Midbrain (tissue), 1 donor: ENCODE measurements around the gene BRICD5.
A peak's percentile ranks its signal among the peaks of the same experiment; 100 is the strongest.
"Not testable (repeated sequence)": the region's sequence is repeated elsewhere in the genome, so short reads cannot be mapped to it uniquely, and the experiment has no call there.

Experiments
- DNase-seq: peaks from one replicate; lab custom pipeline; 2025; lab: John Stamatoyannopoulos, UW

BRICD5 gene

GRCh38 chr16:2210386-2211365, at the start of gene BRICD5:
TSS of gene BRICD5 (minus strand) at chr16:2210863. CDS start at chr16:2210833, 30 bp downstream.
- DNase-seq: no peak

GRCh38 chr16:2260250-2260649, 49.6 kb upstream of the BRICD5 start:
- DNase-seq: no peak

- DNase-seq: not testable (repeated sequence)
These were observed 47.9 kb upstream of the BRICD5 start for GRCh38 chr16:2258530-2258929.

DNA sequence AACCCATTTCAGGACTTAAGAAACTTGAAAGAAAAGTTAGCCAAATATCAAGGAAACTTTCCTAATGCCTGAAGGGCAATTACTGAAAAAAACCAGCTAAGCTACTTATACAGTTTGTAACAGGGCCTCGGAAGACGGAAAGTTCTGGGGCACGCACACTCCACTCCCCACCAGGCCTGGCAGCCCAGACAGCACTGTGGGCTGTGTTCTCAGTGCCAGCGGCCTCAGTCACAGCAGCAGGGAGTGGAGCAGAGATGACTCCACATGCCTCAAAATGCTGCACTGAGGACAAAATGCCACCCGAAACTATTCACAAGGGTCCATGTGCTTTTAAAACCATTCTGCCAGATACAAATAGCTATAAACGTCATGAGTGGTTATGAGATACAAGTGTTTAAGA, 47.1 kb upstream of the BRICD5 start:
- DNase-seq: no peak

- DNase-seq: no peak
These were observed 46.0 kb upstream of the BRICD5 start for GRCh38 chr16:2256531-2257140.

DNA sequence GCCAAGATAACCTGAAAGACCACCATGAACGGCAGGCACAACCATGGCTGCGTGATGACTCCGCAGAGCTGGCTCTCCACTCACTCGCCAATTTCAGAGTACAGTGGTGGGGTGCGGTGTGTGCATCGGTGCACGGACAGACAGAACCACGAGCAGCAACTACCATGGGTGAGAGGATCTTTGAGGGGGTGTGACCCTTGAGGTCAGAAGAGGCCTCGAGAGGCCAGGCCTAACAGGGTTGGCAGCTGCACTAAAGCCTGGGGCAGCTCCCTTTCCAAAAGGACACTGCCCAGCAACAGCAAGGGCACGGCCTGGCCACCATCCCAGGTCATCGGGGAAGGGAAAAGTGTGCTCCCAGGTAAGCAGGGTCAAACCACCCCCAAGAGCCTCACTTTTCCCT, 42.6 kb upstream of the BRICD5 start:
- no peak for DNase-seq

- no peak for DNase-seq
These were observed 42.1 kb upstream of the BRICD5 start for GRCh38 chr16:2252806-2253148.

DNA sequence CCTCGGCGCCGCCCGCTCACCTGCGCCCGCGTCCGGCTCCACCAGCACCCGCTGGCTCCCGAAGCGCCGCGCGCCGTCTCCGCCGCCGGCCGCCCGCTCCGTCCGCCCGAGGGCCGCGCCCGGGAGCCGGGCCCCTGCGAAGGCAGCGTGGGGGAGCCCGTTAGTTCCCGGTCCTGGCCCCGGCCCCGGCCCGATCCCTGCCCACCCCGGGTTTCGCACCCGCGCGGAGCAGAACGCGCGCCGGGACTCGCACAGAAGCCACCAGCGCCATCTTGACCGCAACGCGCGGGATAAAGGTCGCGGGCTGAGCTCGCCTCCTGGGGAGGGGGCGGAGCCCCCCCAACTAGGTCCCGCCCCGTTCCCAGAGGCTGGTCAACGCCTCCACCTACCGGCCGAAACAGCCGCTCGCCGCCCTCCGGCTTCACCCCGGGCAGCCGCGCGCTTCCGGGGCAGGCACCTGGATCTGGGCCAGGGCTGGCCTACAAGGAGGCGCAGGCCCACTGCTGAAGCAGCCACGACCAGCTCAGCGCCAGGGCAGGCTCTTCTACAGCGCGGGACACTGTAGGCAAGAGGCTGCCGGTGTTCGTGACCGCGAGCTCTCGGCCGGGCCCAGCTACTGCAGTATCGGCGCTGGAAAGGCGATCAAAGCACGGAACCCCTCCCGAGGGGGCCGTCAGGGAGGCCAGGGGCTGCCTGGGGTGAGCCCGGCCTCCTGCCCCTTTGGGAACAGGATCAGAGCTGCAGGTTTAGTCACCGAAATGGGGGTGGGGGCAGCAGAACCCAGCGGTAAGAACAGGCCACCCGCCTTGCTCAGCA, 40.8 kb upstream of the BRICD5 start, which contains the start of gene ECI1:
Gene ECI1 (minus strand): TSS at position 292 of the 816 bp plus-strand sequence. CDS start 21 bp downstream, at position 271.
- peak; percentile 96 for DNase-seq

DNA sequence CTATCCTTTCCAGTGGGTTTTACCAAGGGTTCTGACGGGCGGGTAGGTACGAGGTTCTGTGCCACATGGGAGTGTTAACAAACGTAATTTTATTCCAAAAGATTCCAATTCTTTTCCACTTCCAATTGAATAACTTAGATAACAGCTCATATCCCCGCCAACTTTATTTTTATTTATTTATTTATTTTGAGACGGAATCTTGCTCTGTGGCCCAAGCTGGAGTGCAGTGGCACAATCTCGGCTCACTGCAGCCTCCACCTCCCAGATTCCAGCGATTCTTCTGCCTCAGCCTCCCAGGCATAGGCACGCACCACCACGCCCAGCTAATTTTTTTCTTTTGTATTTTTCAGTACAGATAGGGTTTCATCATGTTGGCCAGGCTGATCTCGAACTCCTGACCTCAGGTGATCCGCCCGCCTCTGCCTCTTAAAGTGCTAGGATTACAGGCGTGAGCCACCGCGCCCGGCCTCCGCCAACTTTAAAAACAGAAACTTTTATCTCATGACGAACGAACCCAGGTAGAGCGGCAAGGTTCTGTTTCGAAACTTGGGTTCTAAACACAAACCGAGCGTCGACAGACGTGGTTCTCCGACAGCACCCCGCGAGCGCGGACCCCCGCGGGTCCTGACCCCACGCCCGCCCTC, 40.1 kb upstream of the BRICD5 start:
- no peak for DNase-seq

DNA sequence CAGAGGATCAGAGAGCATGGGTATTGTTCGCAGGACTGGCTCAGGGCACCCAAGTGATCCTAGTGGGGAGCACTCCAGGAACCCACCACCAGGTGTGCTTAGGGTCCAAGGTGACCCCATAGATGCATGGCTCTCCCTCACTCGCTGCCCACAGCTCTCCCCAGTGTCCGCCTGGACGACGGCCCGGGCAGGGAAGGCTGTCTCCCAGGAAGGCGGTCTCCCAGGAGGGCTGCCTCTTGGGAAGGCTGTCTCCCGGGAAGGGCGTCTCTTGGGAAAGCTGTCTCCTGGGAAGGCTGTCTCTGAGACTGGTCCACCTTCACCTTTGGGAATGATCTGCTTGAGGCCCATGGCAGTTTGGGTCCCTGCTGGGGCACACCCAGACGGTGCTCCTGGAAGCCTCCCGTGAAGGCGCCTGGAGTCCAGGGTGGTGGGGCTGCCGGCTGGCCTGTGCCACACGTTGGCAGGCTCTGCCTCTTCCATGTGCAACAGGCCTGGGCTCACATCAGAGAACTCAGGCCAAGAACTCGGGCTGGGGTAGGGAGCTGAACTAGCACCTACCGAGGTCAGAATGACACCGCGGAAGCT, 35.7 kb upstream of the BRICD5 start:
- DNase-seq: no peak

DNA sequence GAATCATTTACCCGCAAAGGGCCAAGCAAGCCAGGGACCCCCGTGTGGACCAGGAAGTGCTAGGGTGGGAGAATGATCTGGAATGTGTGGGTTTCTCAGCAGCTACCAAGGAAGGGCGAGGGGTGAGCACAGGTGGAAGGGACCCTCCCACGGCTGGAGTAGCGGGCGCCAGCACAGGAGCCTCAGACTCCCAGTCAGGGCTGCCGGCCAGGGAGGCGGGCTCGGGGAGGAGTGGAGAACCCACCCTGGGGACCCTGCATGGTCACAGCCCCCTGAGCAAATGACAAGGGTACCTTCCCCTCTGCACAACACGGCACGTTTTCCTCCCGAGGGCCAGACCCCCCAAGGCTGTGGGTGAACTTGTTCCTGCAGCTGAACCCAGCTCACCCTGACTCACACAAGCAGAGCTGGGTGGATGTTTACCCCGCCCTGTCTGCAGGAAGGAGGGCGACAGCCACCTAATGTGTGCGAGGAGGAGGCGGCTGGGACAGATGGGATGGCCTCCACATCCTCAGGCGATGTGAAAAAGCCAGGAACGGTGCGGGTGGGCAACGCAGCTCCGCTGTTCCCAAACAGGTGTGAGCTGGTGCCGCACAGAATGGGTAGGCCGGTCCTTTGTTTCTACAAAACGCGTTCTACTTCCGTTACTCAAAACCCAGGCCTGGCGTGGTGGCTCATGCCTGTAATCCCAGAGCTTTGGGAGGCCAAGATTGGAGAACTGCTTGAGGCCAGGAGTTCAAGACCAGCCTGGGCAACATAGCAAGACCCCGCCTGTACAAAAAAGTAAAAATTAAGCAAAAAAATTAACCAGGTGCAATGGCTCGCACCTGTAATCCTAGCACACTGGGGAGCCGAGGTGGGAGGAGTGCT, 34.5 kb upstream of the BRICD5 start:
- no peak for DNase-seq

GRCh38 chr16:2244301-2244700, 33.6 kb upstream of the BRICD5 start:
- no peak for DNase-seq

- DNase-seq: no peak
These were observed 33.1 kb upstream of the BRICD5 start for GRCh38 chr16:2243781-2244180.

- DNase-seq: no peak
These were observed 32.4 kb upstream of the BRICD5 start for GRCh38 chr16:2243031-2243528.

DNA sequence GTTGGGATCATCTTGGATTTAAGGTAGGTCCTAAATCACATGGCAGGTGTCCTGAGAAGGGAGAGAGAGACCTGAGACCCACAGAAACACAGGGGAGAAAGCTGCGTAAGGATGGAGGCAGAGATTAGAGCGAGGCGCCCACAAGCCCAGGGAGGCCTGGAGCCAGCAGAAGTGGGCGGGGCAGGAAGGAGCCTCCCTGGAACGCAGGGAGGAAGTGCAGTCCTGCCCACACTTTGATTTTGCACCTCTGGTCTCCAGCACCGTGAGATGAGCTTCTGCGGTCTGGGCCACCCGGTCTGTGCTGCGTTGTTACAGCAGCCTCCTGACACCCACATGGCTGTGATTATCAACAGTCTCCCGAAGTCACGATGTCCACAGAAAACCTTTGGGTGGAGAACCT, 31.9 kb upstream of the BRICD5 start:
- no peak for DNase-seq

DNA sequence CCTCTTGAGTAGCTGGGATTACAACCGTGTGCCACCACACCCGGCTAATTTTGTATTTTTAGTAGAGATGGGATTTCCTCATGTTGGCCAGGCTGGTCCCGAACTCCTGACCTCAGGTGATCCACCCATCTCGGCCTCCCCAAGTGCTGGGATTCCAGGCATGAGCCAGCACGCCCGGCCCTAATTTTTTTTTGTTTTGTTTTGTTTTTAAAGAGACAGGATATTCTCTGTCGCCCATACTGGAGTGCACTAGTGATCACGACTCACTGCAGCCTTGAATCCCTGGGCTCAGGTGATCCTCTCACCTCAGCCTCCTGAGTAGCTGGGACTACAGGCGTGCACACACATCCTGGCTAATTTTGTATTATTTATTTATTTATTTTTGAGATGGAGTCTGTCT, 29.7 kb upstream of the BRICD5 start:
- DNase-seq: not testable (repeated sequence)

DNA sequence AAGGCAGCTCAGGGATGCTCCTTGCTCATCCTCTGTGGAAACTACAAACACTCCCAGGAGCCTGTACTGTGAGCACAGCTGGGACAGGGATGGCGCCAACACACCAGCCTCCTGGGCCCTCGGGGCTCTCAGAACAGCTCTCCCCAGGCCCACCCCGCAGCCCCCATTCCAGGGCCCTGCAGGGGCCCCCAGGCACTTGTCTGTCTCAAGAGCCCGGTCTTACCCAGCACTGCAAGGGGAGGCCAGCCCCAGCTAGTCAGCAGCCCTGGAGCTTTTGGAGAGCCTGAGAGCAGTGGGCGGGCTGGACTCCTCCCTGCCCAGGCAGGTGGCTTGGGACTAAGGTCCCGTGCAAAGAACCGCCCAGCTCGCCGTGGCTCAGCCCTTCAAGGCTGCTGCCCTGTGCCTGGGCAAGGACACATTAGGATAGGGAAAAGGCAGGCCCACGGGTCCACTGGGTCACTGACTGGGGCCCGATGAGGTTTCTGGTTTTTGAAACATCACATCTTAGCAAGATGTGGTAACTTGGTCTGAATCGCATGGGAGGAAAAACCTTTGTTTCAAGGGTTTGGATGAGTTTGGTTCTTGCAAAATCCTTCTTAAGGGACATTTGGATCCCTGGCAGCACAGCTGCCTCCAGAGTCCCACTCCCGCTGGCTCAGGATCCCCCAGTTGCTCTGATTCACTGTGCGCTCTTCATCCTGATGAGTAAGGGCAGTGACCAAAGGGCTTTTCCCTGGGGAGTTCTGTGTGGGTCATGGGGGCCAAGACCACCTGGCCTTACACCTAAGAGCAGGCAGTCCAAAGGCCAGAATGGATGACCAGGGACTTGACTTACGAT, 28.4 kb upstream of the BRICD5 start:
- no peak for DNase-seq

DNA sequence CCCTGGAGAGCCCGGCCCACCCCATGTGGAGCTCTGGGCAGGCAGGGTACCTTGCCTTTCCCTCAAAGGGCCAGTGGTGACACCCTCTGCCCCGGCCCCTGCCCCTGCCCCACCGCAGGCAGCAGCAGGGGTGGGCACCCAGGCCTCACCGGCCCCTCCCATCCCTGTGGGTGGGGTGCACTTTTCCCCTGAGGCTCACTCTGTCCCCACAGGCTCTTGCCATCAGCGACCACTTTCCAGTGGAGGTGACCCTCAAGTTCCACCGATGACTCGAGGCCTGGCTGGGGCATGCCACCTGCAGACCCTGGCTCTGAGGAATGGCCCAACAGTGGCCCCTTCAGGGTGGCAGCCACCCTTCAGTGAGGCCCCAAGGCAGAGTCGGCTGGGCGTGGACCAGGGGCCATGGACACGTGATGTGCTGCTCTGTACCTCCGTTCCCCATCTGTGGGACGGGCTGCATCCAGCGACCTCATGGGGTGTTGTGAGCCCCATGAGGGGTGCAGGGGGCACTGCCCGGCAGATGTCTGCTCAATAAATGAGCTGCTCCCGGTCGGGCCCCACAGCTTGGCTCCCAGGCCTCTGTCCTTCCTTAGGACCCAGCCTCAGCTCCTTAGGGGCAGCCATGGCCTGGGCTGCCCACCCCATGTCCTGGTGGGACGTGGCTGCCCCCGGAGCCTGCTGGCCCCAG, 27.6 kb upstream of the BRICD5 start:
- no peak for DNase-seq
